ENCODE data around the gene SLC22A2. TPM values are rescaled to one million over a fixed set of nuclear protein-coding genes. Genes with fewer than 3 reads are reported as not detected.
"Not testable (repeated sequence)": the region's sequence is repeated elsewhere in the genome, so short reads cannot be mapped to it uniquely, and the experiment has no call there.

The SLC22A2 gene
- polyA plus RNA-seq, 3 donors, result not detected

DNA sequence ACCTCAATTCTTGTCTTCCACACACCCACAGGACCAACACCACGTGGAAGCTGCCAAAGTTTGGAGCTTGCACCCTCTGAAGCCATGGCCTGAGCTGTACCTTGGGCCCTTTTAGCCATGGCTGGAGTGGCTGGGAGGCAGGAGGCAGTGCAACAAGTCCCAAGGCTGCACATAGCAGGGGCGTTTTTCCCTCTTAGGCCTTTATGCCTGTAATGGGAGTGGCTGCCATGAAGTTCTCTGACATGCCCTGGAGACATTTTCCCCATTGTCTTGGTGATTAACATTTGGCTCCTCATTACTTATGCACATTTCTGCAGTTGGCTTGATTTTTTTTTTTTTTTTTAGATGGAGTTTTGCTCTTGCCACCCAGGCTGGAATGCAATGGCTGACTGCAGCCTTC is 45.2 kb upstream of the SLC22A2 start:
- Histone ChIP-seq H3K4me3 (replicated peaks in 1 of 3; ENCODE audit: low read depth in 2 of 3, low read length in 3 of 3) (no peak overlapping the region), H3K79me2 (ENCODE audit: insufficient read depth, low read length) (no peaks in the 10 kb centered on the region), H3K27ac (ENCODE audit: low read depth in 1 of 2, low read length in 2 of 2) (no peak overlapping the region), H3K27me3 (ENCODE audit: control insufficient read depth in 2 of 2, insufficient read depth in 2 of 2, low read length in 2 of 2) (no peaks in the 10 kb centered on the region), H4K20me1 (ENCODE audit: insufficient read depth, low read length) (no peaks in the 10 kb centered on the region), H2AFZ (ENCODE audit: insufficient read depth, low read depth, low read length, poor library complexity, severe bottlenecking) (no peak overlapping the region), H3K4me1 (ENCODE audit: control insufficient read depth in 1 of 2, insufficient read depth in 2 of 2, low read length in 2 of 2) (no peaks in the 10 kb centered on the region), H3K36me3 (replicated peaks in 1 of 2; ENCODE audit: control insufficient read depth in 1 of 2, insufficient read depth in 2 of 2, low read length in 2 of 2) (no peaks in the 10 kb centered on the region), H3K9ac (ENCODE audit: insufficient read depth, low read length, poor library complexity, severe bottlenecking) (no peak overlapping the region), H3K4me2 (replicated peaks; ENCODE audit: extremely low read depth, low read length, poor library complexity, severe bottlenecking) (no peak overlapping the region), H3K9me3 (replicated peaks in 1 of 2; ENCODE audit: control insufficient read depth in 1 of 2, insufficient read depth in 1 of 2, low read length in 2 of 2) (no peaks in the 10 kb centered on the region)
- H3K36me3 Mint-ChIP-seq, result no peaks in the 10 kb centered on the region
- intact Hi-C loops (cut with micrococcal nuclease), result no loop called here
- H3K9me3 Mint-ChIP-seq, result peaks cover 0 to 9% (median 5%) of the 10 kb centered on the region in 7 donors
- H3K4me3 Mint-ChIP-seq, result no peak overlapping the region
- H3K27ac Mint-ChIP-seq, result no peak overlapping the region
- no peak for TF ChIP-seq CTCF (IDR thresholded peaks at IDR 0.05)
- DNase-seq, result no peak
- WGBS (ENCODE audit: insufficient coverage), result 40% methylated on average over 2 of the region's 2 CpGs
- H3K4me1 Mint-ChIP-seq, result no peaks in the 10 kb centered on the region
- H3K27me3 Mint-ChIP-seq (ENCODE audit: low read depth in 3 of 3), result peaks cover 2 to 4% (median 3%) of the 10 kb centered on the region in 3 donors

DNA sequence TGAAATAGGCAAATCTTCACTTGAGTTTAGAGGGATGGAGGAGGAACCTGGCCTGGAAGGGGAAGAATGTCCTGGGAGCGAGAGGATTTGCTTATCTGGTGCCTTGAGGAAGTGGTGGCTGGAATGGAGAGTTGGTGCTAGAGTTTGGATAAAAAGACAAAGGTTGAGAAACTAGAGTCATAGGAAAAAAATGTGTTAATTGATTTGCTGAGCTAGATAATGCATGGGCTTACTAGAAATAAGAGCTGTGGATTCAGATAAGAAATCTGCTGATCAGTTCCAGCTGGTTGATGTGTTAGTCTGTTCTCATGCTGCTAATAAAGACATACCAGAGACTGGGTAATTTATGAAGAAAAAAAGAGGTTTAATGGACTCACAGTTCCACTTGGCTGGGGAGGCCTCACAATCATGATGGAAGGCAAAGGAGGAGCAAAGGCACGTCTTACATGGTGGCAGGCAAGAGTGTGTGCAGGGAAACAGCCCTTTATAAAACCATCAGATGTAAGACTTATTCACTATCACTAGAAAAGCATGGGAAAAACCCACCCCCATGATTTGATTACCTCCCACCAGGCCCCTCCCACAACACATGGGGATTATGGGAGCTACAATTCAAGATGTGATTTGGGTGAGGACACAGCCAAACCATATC is 43.9 kb upstream of the SLC22A2 start:
- H4K20me1 ChIP-seq (ENCODE audit: insufficient read depth, low read length); H3K27me3 ChIP-seq (ENCODE audit: control insufficient read depth in 2 of 2, insufficient read depth in 2 of 2, low read length in 2 of 2); H3K36me3 Mint-ChIP-seq; H3K4me1 Mint-ChIP-seq; H3K27me3 Mint-ChIP-seq (ENCODE audit: low read depth in 3 of 3); H3K4me2 ChIP-seq (replicated peaks; ENCODE audit: extremely low read depth, low read length, poor library complexity, severe bottlenecking); H3K9ac ChIP-seq (ENCODE audit: insufficient read depth, low read length, poor library complexity, severe bottlenecking); H3K9me3 Mint-ChIP-seq; intact Hi-C loops (cut with micrococcal nuclease); H3K79me2 ChIP-seq (ENCODE audit: insufficient read depth, low read length); H3K4me1 ChIP-seq (ENCODE audit: control insufficient read depth in 1 of 2, insufficient read depth in 2 of 2, low read length in 2 of 2); H3K27ac Mint-ChIP-seq; H3K9me3 ChIP-seq (replicated peaks in 1 of 2; ENCODE audit: control insufficient read depth in 1 of 2, insufficient read depth in 1 of 2, low read length in 2 of 2); H3K4me3 Mint-ChIP-seq; H3K36me3 ChIP-seq (replicated peaks in 1 of 2; ENCODE audit: control insufficient read depth in 1 of 2, insufficient read depth in 2 of 2, low read length in 2 of 2); DNase-seq; H2AFZ ChIP-seq (ENCODE audit: insufficient read depth, low read depth, low read length, poor library complexity, severe bottlenecking); H3K27ac ChIP-seq (ENCODE audit: low read depth in 1 of 2, low read length in 2 of 2); H3K4me3 ChIP-seq (replicated peaks in 1 of 3; ENCODE audit: low read depth in 2 of 3, low read length in 3 of 3): not testable (repeated sequence)
- WGBS (ENCODE audit: insufficient coverage), result no CpG with 5 or more reads among the region's 2 CpGs
